ENCODE data around the gene ARHGEF3.

DNA sequence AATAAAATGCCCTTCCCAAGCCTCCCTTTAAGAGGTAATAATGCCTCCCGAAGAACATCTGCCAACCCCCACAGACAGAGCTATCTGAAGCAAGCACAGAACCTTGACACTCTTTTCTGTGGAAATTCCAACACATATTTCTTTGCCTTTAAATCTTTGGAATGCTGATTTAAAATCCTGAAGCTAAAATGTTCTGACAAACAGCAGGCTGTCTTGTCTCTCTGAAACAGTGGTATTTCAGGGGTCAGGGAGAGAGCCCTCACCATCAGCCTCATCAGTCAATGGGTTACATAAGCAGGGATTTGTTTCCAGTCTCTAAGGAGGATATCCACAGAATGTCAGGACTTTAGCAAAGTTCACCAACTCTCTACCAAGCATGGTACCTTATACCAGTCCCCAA, 27.8 kb upstream of the ARHGEF3 start:
- no peak for TF ChIP-seq EZH2 (IDR thresholded peaks at IDR 0.05; ENCODE audit: borderline replicate concordance, low read length)
- TF ChIP-seq, protein P1, sequence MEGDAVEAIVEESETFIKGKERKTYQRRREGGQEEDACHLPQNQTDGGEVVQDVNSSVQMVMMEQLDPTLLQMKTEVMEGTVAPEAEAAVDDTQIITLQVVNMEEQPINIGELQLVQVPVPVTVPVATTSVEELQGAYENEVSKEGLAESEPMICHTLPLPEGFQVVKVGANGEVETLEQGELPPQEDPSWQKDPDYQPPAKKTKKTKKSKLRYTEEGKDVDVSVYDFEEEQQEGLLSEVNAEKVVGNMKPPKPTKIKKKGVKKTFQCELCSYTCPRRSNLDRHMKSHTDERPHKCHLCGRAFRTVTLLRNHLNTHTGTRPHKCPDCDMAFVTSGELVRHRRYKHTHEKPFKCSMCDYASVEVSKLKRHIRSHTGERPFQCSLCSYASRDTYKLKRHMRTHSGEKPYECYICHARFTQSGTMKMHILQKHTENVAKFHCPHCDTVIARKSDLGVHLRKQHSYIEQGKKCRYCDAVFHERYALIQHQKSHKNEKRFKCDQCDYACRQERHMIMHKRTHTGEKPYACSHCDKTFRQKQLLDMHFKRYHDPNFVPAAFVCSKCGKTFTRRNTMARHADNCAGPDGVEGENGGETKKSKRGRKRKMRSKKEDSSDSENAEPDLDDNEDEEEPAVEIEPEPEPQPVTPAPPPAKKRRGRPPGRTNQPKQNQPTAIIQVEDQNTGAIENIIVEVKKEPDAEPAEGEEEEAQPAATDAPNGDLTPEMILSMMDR (IDR thresholded peaks at IDR 0.05; ENCODE audit: low read length) = no peak
